ENCODE results near the gene TPSD1.
"Not testable (repeated sequence)": the region's sequence is repeated elsewhere in the genome, so short reads cannot be mapped to it uniquely, and the experiment has no call there.

TPSD1 gene

GRCh38 chr16:1221628-1222552 lies 34.0 kb upstream of the TPSD1 start:
- DNase-seq (ENCODE audit: low read depth): no peak
- no peak overlapping the region for H3K4me3 ChIP-seq (ENCODE audit: low read length)
- TF ChIP-seq CTCF (IDR thresholded peaks at IDR 0.05; ENCODE audit: insufficient read depth, low read depth, low read length, missing control alignments): no peak

GRCh38 chr16:1222553-1223354 lies 33.1 kb upstream of the TPSD1 start:
- no peak for DNase-seq (ENCODE audit: low read depth)
- TF ChIP-seq CTCF (IDR thresholded peaks at IDR 0.05; ENCODE audit: insufficient read depth, low read depth, low read length, missing control alignments): no peak
- H3K4me3 ChIP-seq (ENCODE audit: low read length): no peak overlapping the region

- TF ChIP-seq CTCF (IDR thresholded peaks at IDR 0.05; ENCODE audit: insufficient read depth, low read depth, low read length, missing control alignments): no peak
- no peak for DNase-seq (ENCODE audit: low read depth)
- H3K4me3 ChIP-seq (ENCODE audit: low read length): no peak overlapping the region
These were observed 32.3 kb upstream of the TPSD1 start for GRCh38 chr16:1223355-1224214.

- no peak for DNase-seq (ENCODE audit: low read depth)
- no peak overlapping the region for H3K4me3 ChIP-seq (ENCODE audit: low read length)
- no peak for TF ChIP-seq CTCF (IDR thresholded peaks at IDR 0.05; ENCODE audit: insufficient read depth, low read depth, low read length, missing control alignments)
These were observed 31.3 kb upstream of the TPSD1 start for GRCh38 chr16:1224558-1224957.

- no peak for DNase-seq (ENCODE audit: low read depth)
- H3K4me3 ChIP-seq (ENCODE audit: low read length): no peak within 1 kb of the TSS
- TF ChIP-seq CTCF (IDR thresholded peaks at IDR 0.05; ENCODE audit: insufficient read depth, low read depth, low read length, missing control alignments): no peak
These were observed 30.8 kb upstream of the TPSD1 start, which contains the start of gene TPSG1 for GRCh38 chr16:1225051-1225451. Gene TPSG1, minus strand, starts transcription at chr16:1225268. Its CDS starts 16 bp downstream, at chr16:1225252.

GRCh38 chr16:1225728-1226311 lies 30.0 kb upstream of the TPSD1 start:
- not testable (repeated sequence) for DNase-seq (ENCODE audit: low read depth)

GRCh38 chr16:1226692-1227091 lies 29.2 kb upstream of the TPSD1 start:
- not testable (repeated sequence) for H3K4me3 ChIP-seq (ENCODE audit: low read length); DNase-seq (ENCODE audit: low read depth)

More at GRCh38 chr16:1225728-1226311, 30.0 kb upstream of the TPSD1 start:
- H3K4me3 ChIP-seq (ENCODE audit: low read length): not testable (repeated sequence)

- not testable (repeated sequence) for H3K4me3 ChIP-seq (ENCODE audit: low read length); DNase-seq (ENCODE audit: low read depth)
These were observed 27.6 kb upstream of the TPSD1 start for GRCh38 chr16:1228227-1228626.

- DNase-seq (ENCODE audit: low read depth); H3K4me3 ChIP-seq (ENCODE audit: low read length): not testable (repeated sequence)
These were observed 26.4 kb upstream of the TPSD1 start for GRCh38 chr16:1229476-1229875.

- H3K4me3 ChIP-seq (ENCODE audit: low read length); DNase-seq (ENCODE audit: low read depth): not testable (repeated sequence)
These were observed 25.8 kb upstream of the TPSD1 start, which contains the start of gene TPSB2 for GRCh38 chr16:1230084-1230470. Gene TPSB2, minus strand, starts transcription at chr16:1230184. Its CDS starts 233 bp downstream, at chr16:1229951.

All from epithelial cell of esophagus (primary cell).